Right lobe of liver (tissue), 4 donors: ENCODE data around the gene DOCK10.

Experiments
- POLR2A ChIP-seq: fragments of 450-650 bp; IDR thresholded peaks from one replicate; pipeline ENCODE4 v1.6.1; 2017; ENCODE audit warnings: antibody characterized with exemption, mild to moderate bottlenecking
- TF ChIP-seq, protein P1 (sequence below), 4 donors: fragments of 200-600 bp in 3 of 4; fragments of 450-650 bp in 1 of 4; IDR thresholded peaks; one replicate each; pipeline versions ENCODE4 v1.5.1 to v1.8.0; 2016 to 2022; ENCODE audit warnings: antibody characterized with exemption in 4 of 4, mild to moderate bottlenecking in 2 of 4
- donor health status: DM: no; HTN: no; CAD: no.
- donor health status: DM: no; HTN: no; CAD: no.
- donor health status: DM: no; HTN: yes; CAD: no.

DNA sequence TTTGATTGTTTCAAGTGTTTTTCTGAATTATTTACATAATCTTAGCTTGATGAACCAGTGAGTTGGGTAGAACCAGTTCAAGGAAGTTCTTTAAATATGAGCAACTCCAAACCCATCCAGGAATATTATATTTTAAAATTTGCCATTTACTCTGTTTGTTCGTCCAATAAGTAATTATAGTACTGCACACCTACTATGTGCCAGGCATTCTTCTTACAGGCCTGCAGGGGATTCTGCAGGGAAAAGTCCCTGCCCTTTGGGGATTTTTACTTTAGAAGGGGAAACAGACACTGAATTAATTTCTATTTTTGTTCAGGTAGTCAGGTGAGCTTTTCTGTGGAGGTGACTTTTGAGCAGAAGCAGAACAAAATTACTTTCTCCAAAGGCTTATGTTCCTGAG is 146.9 kb downstream of the DOCK10 start:
- TF ChIP-seq, protein P1, sequence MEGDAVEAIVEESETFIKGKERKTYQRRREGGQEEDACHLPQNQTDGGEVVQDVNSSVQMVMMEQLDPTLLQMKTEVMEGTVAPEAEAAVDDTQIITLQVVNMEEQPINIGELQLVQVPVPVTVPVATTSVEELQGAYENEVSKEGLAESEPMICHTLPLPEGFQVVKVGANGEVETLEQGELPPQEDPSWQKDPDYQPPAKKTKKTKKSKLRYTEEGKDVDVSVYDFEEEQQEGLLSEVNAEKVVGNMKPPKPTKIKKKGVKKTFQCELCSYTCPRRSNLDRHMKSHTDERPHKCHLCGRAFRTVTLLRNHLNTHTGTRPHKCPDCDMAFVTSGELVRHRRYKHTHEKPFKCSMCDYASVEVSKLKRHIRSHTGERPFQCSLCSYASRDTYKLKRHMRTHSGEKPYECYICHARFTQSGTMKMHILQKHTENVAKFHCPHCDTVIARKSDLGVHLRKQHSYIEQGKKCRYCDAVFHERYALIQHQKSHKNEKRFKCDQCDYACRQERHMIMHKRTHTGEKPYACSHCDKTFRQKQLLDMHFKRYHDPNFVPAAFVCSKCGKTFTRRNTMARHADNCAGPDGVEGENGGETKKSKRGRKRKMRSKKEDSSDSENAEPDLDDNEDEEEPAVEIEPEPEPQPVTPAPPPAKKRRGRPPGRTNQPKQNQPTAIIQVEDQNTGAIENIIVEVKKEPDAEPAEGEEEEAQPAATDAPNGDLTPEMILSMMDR (IDR thresholded peaks at IDR 0.05), result no peak
- no peak for TF ChIP-seq POLR2A
